HepG2 (cell line): ENCODE measurements around the gene BCAS2. TPM values are rescaled to one million over a fixed set of nuclear protein-coding genes. Genes with fewer than 3 reads are reported as not detected.
"Not testable (repeated sequence)": the region's sequence is repeated elsewhere in the genome, so short reads cannot be mapped to it uniquely, and the experiment has no call there.

Experiments
- ATAC-seq: fragments of 200-7000 bp; cut with Tn5 transposase; 3 replicates; pipeline ENCODE4 v1.9.1; 2020; ENCODE audit warnings: mild to moderate bottlenecking, moderate library complexity
- BruUV-seq: library from RNA; stranded (reverse); fragments of 400-500 nt; replicated peaks from 2 replicates; lab custom pipeline; 2021; lab: Mats Ljungman, UMichigan
- CTCF ChIA-PET: fragments of 300-600 bp; formaldehyde crosslinking; extraction: SDS; loops from one replicate; lab custom pipeline; 2021; ENCODE audit warnings: low total read pairs, inconsistent platforms, low intra/inter-chr PET ratio; lab: Yijun Ruan, JAX
- POLR2A ChIA-PET: fragments of 350-600 bp; sonication (Branson Sonifier 250); formaldehyde crosslinking; loops from one replicate; lab custom pipeline; 2020; ENCODE audit warnings: antibody characterized with exemption, inconsistent platforms; lab: Yijun Ruan, JAX
- DNase-seq: peaks from one replicate; pipeline ENCODE4 v3.0.0-alpha.2; 2015; ENCODE audit warnings: low spot score
- FAIRE-seq: peaks from 3 replicates; lab custom pipeline; 2011; peaks lifted over from hg19 to GRCh38; lab: Jason Lieb, UNC
- H2AFZ ChIP-seq: one replicate; pipeline ENCODE4 v1.6.1; 2011; ENCODE audit warnings: low read length, inconsistent platforms
- H3K27ac ChIP-seq: fragments of 300-600 bp; 3 replicates; pipeline ENCODE4 v1.8.0; 2011; ENCODE audit warnings: mixed run types, mild to moderate bottlenecking, mixed read lengths, low read length, inconsistent platforms; ENCODE audit not compliant: insufficient read depth; ENCODE audit errors: extremely low read length
- H3K27me3 ChIP-seq, 2 experiments: fragments of 200-600 bp in 1 of 2; 2 replicates in 1 of 2; 3 replicates in 1 of 2; pipeline versions ENCODE4 v1.6.0 to v1.8.0; 2011; ENCODE audit warnings: low read length in 2 of 2, mild to moderate bottlenecking in 2 of 2, moderate library complexity in 2 of 2, inconsistent platforms in 1 of 2; ENCODE audit not compliant: insufficient read depth in 2 of 2, control insufficient read depth in 1 of 2
- H3K36me3 ChIP-seq, 2 experiments: fragments of 200-600 bp in 1 of 2; replicated peaks in 1 of 2; 2 replicates in 1 of 2; 3 replicates in 1 of 2; pipeline versions ENCODE4 v1.5.1 to v1.8.0; 2011; ENCODE audit warnings: low read length in 2 of 2, inconsistent platforms in 1 of 2; ENCODE audit not compliant: insufficient read depth in 2 of 2, control insufficient read depth in 1 of 2
- H3K4me1 ChIP-seq: 2 replicates; pipeline ENCODE4 v1.5.1; 2012; ENCODE audit warnings: low read length, inconsistent platforms; ENCODE audit not compliant: insufficient read depth
- H3K4me2 ChIP-seq: 2 replicates; pipeline ENCODE4 v1.6.0; 2011; ENCODE audit warnings: low read depth, low read length, inconsistent platforms
- H3K4me3 ChIP-seq, 3 experiments: fragments of 200-600 bp in 1 of 3; sonication (generic), shearing (Covaris generic) in 1 of 3; replicated peaks in 1 of 3; 2 replicates each; pipeline ENCODE4 v1.5.1; 2011 to 2016; ENCODE audit warnings: low read length in 3 of 3, inconsistent platforms in 2 of 3, low read depth in 2 of 3, mild to moderate bottlenecking in 2 of 3, control low read depth in 1 of 3, mixed read lengths in 1 of 3; ENCODE audit not compliant: insufficient read depth in 1 of 3
- H3K79me2 ChIP-seq: one replicate; pipeline ENCODE4 v1.6.1; 2011; ENCODE audit warnings: low read length, inconsistent platforms; ENCODE audit not compliant: insufficient read depth
- H3K9ac ChIP-seq: 2 replicates; pipeline ENCODE4 v1.6.0; 2011; ENCODE audit warnings: mild to moderate bottlenecking, low read depth, low read length, inconsistent platforms; ENCODE audit not compliant: insufficient read depth
- H3K9me3 ChIP-seq: 2 replicates; pipeline ENCODE4 v1.5.1; 2012; ENCODE audit warnings: mild to moderate bottlenecking, low read length
- H4K20me1 ChIP-seq: 2 replicates; pipeline ENCODE4 v1.6.0; 2011; ENCODE audit warnings: inconsistent platforms, mild to moderate bottlenecking, low read length, moderate library complexity; ENCODE audit not compliant: insufficient read depth
- ELF4 ChIP-seq: sonication (generic); formaldehyde crosslinking; IDR thresholded peaks from 2 replicates; pipeline ENCODE4 v1.5.0; 2020; ENCODE audit warnings: missing genetic modification reagents, mild to moderate bottlenecking, moderate library complexity, borderline replicate concordance
- KLF12 ChIP-seq: sonication (generic); formaldehyde crosslinking; IDR thresholded peaks from 2 replicates; pipeline ENCODE4 v1.4.0; 2020; ENCODE audit warnings: missing genetic modification reagents, borderline replicate concordance
- YY1 ChIP-seq: IDR thresholded peaks from 2 replicates; pipeline ENCODE4 v1.6.1; 2011; ENCODE audit warnings: low read length, low read depth, moderate library complexity, mild to moderate bottlenecking; ENCODE audit not compliant: insufficient read depth, insufficient replicate concordance
- WGBS: methylation state at CpG from one replicate; pipeline ENCODE4 v1.1.6; 2017; ENCODE audit warnings: low lambda C conversion rate; 5-methylcytosine and 5-hydroxymethylcytosine counted together
- in situ Hi-C: cut with HindIII; loops from 2 replicates; pipeline ENCODE4 v1.10.0; 2017; ENCODE audit warnings: low pct_unique_long_range_greater_than_20kb; ENCODE audit not compliant: extremely low pct_ligation_motif_present
- intact Hi-C: fragments of 100-400 bp; cut with micrococcal nuclease; formaldehyde crosslinking; loops from one replicate; pipeline ENCODE4 v1.10.0; 2022; ENCODE audit not compliant: unreplicated experiment
- polyA plus RNA-seq, 8 experiments: library from polyadenylated mRNA; depleted of rRNA in 3 of 8; stranded (reverse) in 7 of 8; unstranded in 1 of 8; fragments of >200 nt; fragmentation: Illumina TruSeq in 4 of 8; extraction: Trizol in 4 of 8; gene quantifications; 2 replicates each; pipeline versions ENCODE4 v1.2.1 to v1.2.3, GENCODE V29; 2011 to 2016; ENCODE audit warnings: low read depth in 4 of 8, missing spikeins in 1 of 8, mixed read lengths in 1 of 8; ENCODE audit not compliant: insufficient read depth in 1 of 8
- total RNA-seq, 5 experiments: library from RNA; depleted of rRNA; stranded (reverse); fragments of >200 nt; fragmentation: Illumina TruSeq; extraction: Trizol; gene quantifications; 2 replicates each; pipeline ENCODE4 v1.2.3, GENCODE V29; 2016; ENCODE audit warnings: low read depth in 1 of 5
- TF ChIP-seq, protein P1 (sequence below): IDR thresholded peaks from 2 replicates; pipeline ENCODE4 v1.6.1; 2012; ENCODE audit warnings: low read length, improper control_type of control experiment

BCAS2 gene
- total and polyA plus RNA-seq, 2 of the 13 experiments (the other 11 are each of a cell fraction or from before 2014, with no cell fraction given) = 18.0 to 47.4 TPM

DNA sequence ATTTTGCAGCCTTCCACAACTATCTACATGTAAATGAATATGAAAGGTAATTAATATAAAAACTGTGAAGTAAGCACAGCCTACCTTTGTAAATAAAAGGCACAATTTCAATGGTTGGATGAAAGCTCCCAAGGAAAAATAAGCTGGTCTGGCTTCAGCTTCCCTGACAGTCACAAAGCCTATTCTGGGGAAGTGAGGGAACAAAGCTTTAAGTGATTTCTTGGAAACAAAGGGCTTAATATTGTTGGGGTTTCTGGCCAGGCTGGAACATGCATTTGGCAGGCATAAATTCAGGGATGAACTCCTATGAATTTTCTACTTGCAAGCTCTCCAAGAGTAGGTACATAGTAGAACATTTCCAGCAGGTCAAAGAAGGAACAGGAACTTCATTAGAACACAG lies 17.3 kb downstream of the BCAS2 start (continued):
- TF ChIP-seq YY1 (no peak), KLF12 (CRISPR knock-in tag) (no peak), ELF4 (no peak)
- TF ChIP-seq, protein P1, sequence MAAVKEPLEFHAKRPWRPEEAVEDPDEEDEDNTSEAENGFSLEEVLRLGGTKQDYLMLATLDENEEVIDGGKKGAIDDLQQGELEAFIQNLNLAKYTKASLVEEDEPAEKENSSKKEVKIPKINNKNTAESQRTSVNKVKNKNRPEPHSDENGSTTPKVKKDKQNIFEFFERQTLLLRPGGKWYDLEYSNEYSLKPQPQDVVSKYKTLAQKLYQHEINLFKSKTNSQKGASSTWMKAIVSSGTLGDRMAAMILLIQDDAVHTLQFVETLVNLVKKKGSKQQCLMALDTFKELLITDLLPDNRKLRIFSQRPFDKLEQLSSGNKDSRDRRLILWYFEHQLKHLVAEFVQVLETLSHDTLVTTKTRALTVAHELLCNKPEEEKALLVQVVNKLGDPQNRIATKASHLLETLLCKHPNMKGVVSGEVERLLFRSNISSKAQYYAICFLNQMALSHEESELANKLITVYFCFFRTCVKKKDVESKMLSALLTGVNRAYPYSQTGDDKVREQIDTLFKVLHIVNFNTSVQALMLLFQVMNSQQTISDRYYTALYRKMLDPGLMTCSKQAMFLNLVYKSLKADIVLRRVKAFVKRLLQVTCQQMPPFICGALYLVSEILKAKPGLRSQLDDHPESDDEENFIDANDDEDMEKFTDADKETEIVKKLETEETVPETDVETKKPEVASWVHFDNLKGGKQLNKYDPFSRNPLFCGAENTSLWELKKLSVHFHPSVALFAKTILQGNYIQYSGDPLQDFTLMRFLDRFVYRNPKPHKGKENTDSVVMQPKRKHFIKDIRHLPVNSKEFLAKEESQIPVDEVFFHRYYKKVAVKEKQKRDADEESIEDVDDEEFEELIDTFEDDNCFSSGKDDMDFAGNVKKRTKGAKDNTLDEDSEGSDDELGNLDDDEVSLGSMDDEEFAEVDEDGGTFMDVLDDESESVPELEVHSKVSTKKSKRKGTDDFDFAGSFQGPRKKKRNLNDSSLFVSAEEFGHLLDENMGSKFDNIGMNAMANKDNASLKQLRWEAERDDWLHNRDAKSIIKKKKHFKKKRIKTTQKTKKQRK = no peak

DNA sequence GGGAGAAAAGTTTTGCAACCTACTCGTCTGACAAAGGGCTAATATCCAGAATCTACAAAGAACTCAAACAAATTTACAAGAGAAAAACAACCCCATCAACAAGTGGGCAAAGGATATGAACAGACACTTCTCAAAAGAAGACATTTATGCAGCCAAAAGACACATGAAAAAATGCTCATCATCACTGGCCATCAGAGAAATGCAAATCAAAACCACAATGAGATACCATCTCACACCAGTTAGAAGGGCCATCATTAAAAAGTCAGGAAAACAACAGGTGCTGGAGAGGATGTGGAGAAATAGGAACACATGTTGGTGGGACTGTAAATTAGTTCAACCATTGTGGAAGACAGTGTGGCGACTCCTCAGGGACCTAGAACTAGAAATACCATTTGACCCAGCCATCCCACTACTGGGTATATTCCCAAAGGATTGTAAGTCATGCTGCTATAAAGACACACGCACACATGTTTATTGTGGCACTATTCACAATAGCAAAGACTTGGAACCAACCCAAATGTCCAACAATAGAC lies 18.4 kb downstream of the BCAS2 start:
- H3K79me2 ChIP-seq, H3K4me2 ChIP-seq, H3K9ac ChIP-seq, DNase-seq, intact Hi-C loops, in situ Hi-C loops, H4K20me1 ChIP-seq, BruUV-seq, FAIRE-seq, ATAC-seq, CTCF ChIA-PET, H3K9me3 ChIP-seq, H2AFZ ChIP-seq, H3K27ac ChIP-seq, H3K4me3 ChIP-seq, H3K27me3 ChIP-seq, H3K4me1 ChIP-seq, POLR2A ChIA-PET: not testable (repeated sequence)
- WGBS = 87% methylated on average over 3 of the region's 3 CpGs
- H3K36me3 ChIP-seq = peaks cover 0 to 11% of the 10 kb centered on the region in 2 experiments; a peak in 2 of 5 replicates
